ENCODE data around the gene NEMP1.
"Not testable (repeated sequence)": the region's sequence is repeated elsewhere in the genome, so short reads cannot be mapped to it uniquely, and the experiment has no call there.

Gene NEMP1

GRCh38 chr12:57066245-57066644, 12.3 kb downstream of the NEMP1 start:
- TF ChIP-seq, protein P1, sequence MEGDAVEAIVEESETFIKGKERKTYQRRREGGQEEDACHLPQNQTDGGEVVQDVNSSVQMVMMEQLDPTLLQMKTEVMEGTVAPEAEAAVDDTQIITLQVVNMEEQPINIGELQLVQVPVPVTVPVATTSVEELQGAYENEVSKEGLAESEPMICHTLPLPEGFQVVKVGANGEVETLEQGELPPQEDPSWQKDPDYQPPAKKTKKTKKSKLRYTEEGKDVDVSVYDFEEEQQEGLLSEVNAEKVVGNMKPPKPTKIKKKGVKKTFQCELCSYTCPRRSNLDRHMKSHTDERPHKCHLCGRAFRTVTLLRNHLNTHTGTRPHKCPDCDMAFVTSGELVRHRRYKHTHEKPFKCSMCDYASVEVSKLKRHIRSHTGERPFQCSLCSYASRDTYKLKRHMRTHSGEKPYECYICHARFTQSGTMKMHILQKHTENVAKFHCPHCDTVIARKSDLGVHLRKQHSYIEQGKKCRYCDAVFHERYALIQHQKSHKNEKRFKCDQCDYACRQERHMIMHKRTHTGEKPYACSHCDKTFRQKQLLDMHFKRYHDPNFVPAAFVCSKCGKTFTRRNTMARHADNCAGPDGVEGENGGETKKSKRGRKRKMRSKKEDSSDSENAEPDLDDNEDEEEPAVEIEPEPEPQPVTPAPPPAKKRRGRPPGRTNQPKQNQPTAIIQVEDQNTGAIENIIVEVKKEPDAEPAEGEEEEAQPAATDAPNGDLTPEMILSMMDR (IDR thresholded peaks at IDR 0.05; ENCODE audit: unreplicated experiment in 3 of 3): no peak
- no peak overlapping the region for H3K27ac Mint-ChIP-seq
- H3K36me3 Mint-ChIP-seq (ENCODE audit: low read depth): peaks cover 43% of the 10 kb centered on the region

GRCh38 chr12:57063991-57064685, 14.5 kb downstream of the NEMP1 start:
- no peaks in the 10 kb centered on the region for H3K4me1 Mint-ChIP-seq
- H3K36me3 Mint-ChIP-seq (ENCODE audit: low read depth): peaks cover 40% of the 10 kb centered on the region
- TF ChIP-seq, protein P1 (IDR thresholded peaks at IDR 0.05; ENCODE audit: unreplicated experiment in 3 of 3): no peak
- no peak overlapping the region for H3K27ac Mint-ChIP-seq
- H3K9me3 Mint-ChIP-seq: no peaks in the 10 kb centered on the region
- no peak overlapping the region for H3K4me3 Mint-ChIP-seq
- H3K27me3 Mint-ChIP-seq (ENCODE audit: low read depth): no peaks in the 10 kb centered on the region

More at GRCh38 chr12:57066245-57066644, 12.3 kb downstream of the NEMP1 start:
- Mint-ChIP-seq H3K4me3 (no peak overlapping the region), H3K9me3 (no peaks in the 10 kb centered on the region), H3K4me1 (peaks cover 7% of the 10 kb centered on the region), H3K27me3 (ENCODE audit: low read depth) (no peaks in the 10 kb centered on the region)

DNA sequence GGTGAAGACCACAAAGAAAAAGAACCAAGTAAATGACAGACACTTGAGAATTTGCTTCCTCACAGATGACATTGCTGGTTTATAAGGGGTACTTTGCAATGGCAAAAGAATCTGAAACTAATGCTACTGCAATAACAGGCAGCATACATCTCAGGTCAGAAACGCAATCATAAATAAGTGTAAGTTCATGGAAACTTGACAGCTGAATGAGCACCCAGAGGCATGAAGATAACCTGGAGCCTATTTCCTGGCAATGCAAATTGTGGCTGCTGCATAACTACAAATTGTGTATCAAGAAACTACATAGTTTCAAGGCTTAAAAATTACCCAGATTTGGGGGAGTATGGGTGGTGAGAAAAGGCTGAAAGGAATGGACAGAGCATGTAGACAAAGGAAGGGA, 20.1 kb downstream of the NEMP1 start:
- H3K27ac Mint-ChIP-seq: no peak overlapping the region
- H3K36me3 Mint-ChIP-seq (ENCODE audit: low read depth): peaks cover 40% of the 10 kb centered on the region
- H3K4me3 Mint-ChIP-seq: no peak overlapping the region
- H3K9me3 Mint-ChIP-seq: no peaks in the 10 kb centered on the region
- H3K27me3 Mint-ChIP-seq (ENCODE audit: low read depth): no peaks in the 10 kb centered on the region
- H3K4me1 Mint-ChIP-seq: no peaks in the 10 kb centered on the region
- TF ChIP-seq, protein P1 (IDR thresholded peaks at IDR 0.05; ENCODE audit: unreplicated experiment in 3 of 3): no peak

DNA sequence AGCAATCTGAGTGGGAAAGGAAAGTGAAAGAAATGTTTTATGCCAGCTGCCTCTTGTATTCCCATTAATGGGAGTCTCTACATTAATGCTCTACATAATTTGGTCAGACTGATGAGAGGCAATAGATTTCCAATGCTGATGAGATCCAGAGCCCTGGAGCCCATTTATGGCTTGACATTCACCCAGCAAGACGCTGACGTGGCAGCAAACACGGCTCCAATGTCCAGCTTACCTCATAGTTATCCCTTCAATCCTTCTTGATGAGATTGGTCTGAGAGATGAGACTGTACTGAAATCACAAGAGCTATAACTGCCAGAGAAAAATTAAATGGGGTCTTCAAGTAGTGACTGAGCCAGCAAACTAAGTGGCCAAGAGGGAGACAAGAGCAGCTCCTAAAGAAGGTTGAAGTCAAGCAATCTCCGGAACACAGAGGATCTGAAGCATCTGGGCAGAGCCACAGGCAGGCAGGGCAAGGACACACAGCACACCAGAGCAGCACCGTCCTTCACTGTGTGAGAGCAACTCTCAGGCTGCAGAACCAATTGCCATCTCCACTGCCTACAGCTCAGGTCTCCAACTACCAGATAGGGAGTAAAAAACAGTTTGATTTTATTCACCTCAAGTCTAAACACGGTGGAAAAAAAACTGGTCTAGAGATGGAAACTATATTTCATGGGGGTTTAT, 21.4 kb downstream of the NEMP1 start:
- H3K4me3 Mint-ChIP-seq: no peak overlapping the region
- H3K27ac Mint-ChIP-seq: no peak overlapping the region
- H3K9me3 Mint-ChIP-seq: no peaks in the 10 kb centered on the region
- H3K36me3 Mint-ChIP-seq (ENCODE audit: low read depth): peaks cover 37% of the 10 kb centered on the region
- no peaks in the 10 kb centered on the region for H3K27me3 Mint-ChIP-seq (ENCODE audit: low read depth)
- TF ChIP-seq, protein P1 (IDR thresholded peaks at IDR 0.05; ENCODE audit: unreplicated experiment in 3 of 3): no peak
- no peaks in the 10 kb centered on the region for H3K4me1 Mint-ChIP-seq

DNA sequence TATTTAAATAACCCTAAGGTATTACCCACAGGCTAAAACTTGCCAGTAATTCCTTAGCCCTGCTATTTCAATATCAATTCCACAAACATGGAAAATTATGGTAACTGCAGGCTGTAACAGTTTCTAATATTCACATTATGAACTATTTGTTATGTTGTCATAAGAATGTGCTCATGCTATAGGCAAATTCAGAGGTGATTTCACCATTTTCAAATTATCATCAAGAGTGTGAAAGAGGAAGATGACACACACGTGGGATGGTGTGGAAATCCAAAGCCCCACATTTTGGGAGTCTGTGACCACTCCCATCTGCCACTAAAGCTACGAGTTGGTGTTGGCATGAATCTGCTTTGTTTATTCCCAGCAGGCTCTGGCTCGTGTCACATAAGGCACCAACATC, 22.8 kb downstream of the NEMP1 start:
- Mint-ChIP-seq H3K9me3 (no peaks in the 10 kb centered on the region), H3K27me3 (ENCODE audit: low read depth) (no peaks in the 10 kb centered on the region), H3K4me3 (no peak overlapping the region), H3K4me1 (no peaks in the 10 kb centered on the region), H3K27ac (no peak overlapping the region), H3K36me3 (ENCODE audit: low read depth) (peaks cover 36% of the 10 kb centered on the region)
- TF ChIP-seq, protein P1 (IDR thresholded peaks at IDR 0.05; ENCODE audit: unreplicated experiment in 3 of 3): no peak

DNA sequence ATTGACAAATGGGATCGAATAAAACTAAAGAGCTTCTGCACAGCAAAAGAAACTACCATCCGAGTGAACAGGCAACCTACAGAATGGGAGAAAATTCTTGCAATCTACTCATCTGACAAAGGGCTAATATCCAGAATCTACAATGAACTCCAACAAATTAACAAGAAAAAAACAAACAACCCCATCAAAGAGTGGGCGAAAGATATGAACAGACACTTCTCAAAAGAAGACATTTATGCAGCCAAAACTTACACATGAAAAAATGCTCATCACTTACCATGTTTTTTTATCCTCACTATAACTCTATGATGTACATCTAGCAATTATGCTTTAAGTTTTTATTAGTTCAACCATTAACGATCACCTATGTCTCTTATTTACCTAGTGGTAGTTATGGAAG, 24.7 kb downstream of the NEMP1 start:
- not testable (repeated sequence) for H3K4me1 Mint-ChIP-seq, H3K9me3 Mint-ChIP-seq, H3K4me3 Mint-ChIP-seq, H3K27ac Mint-ChIP-seq
- peaks cover 16% of the 10 kb centered on the region for H3K27me3 Mint-ChIP-seq (ENCODE audit: low read depth)
- peaks cover 25% of the 10 kb centered on the region for H3K36me3 Mint-ChIP-seq (ENCODE audit: low read depth)

DNA sequence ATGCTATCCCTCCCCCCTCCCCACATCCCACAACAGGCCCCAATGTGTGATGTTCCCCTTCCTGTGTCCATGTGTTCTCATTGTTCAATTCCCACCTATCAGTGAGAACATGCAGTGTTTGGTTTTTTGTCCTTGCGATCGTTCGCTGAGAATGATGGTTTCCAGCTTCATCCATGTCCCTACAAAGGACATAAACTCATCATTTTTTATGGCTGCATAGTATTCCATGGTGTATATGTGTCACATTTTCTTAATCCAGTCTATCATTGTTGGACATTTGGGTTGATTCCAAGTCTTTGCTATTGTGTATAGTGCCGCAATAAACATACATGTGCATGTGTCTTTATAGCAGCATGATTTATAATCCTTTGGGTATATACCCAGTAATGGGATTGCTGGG, 25.4 kb downstream of the NEMP1 start:
- not testable (repeated sequence) for H3K9me3 Mint-ChIP-seq, H3K4me3 Mint-ChIP-seq, H3K4me1 Mint-ChIP-seq, H3K27ac Mint-ChIP-seq
- Mint-ChIP-seq H3K27me3 (ENCODE audit: low read depth) (peaks cover 16% of the 10 kb centered on the region), H3K36me3 (ENCODE audit: low read depth) (peaks cover 20% of the 10 kb centered on the region)
